T47D (cell line): Measurements from ENCODE around the gene DMD.
A peak's percentile ranks its signal among the peaks of the same experiment; 100 is the strongest.
"Not testable (repeated sequence)": the region's sequence is repeated elsewhere in the genome, so short reads cannot be mapped to it uniquely, and the experiment has no call there.

ENCODE experiments used
- DNase-seq, 2 experiments: peaks; one replicate each; pipeline versions ENCODE4 v3.0.0 to v3.0.0-alpha.2; 2011 to 2012; ENCODE audit warnings: low read depth in 1 of 2, low spot score in 1 of 2
- JUND ChIP-seq: IDR thresholded peaks from 2 replicates; pipeline ENCODE4 v1.6.1; 2012; ENCODE audit warnings: low read depth
- in situ Hi-C: cut with HindIII; loops from 2 replicates; pipeline ENCODE4 v1.10.0; 2016; ENCODE audit warnings: low sequenced_read_pairs, low pct_unique_long_range_greater_than_20kb

DMD gene

GRCh38 chrX:32597777-32598176, 613.6 kb downstream of the DMD start:
- TF ChIP-seq JUND, result no peak
- DNase-seq, result peak in 1 of 2 experiments; percentile 1
- in situ Hi-C loops, result no loop called here

GRCh38 chrX:32592786-32593185, 618.6 kb downstream of the DMD start:
- DNase-seq, result no peak
- in situ Hi-C loops, result no loop called here
- TF ChIP-seq JUND, result no peak

GRCh38 chrX:32591589-32591988, 619.8 kb downstream of the DMD start:
- TF ChIP-seq JUND, result no peak
- no peak for DNase-seq
- in situ Hi-C loops, result no loop called here

GRCh38 chrX:32582729-32583128, 628.6 kb downstream of the DMD start:
- DNase-seq, result no peak
- no peak for TF ChIP-seq JUND
- in situ Hi-C loops, result no loop called here

GRCh38 chrX:32576885-32577284, 634.5 kb downstream of the DMD start:
- TF ChIP-seq JUND, result no peak
- DNase-seq, result no peak
- in situ Hi-C loops, result no loop called here

- no peak for DNase-seq
- in situ Hi-C loops, result no loop called here
- TF ChIP-seq JUND, result no peak
Observed at GRCh38 chrX:32572644-32573043, 638.7 kb downstream of the DMD start.

GRCh38 chrX:32571579-32571978, 639.8 kb downstream of the DMD start:
- in situ Hi-C loops, result no loop called here
- no peak for TF ChIP-seq JUND
- no peak for DNase-seq

- no peak for DNase-seq
- TF ChIP-seq JUND, result no peak
- in situ Hi-C loops, result no loop called here
Observed at GRCh38 chrX:32562261-32562660, 649.1 kb downstream of the DMD start.

GRCh38 chrX:32545101-32545500, 666.2 kb downstream of the DMD start:
- in situ Hi-C loops, result no loop called here
- no peak for DNase-seq

GRCh38 chrX:32538554-32538953, 672.8 kb downstream of the DMD start:
- in situ Hi-C loops, result no loop called here
- TF ChIP-seq JUND, result no peak
- DNase-seq, result no peak

More at GRCh38 chrX:32545101-32545500, 666.2 kb downstream of the DMD start:
- no peak for TF ChIP-seq JUND

GRCh38 chrX:32533848-32534247, 677.5 kb downstream of the DMD start:
- TF ChIP-seq JUND, result no peak
- no peak for DNase-seq
- in situ Hi-C loops, result no loop called here

GRCh38 chrX:32532262-32532661, 679.1 kb downstream of the DMD start:
- in situ Hi-C loops, result no loop called here

GRCh38 chrX:32530802-32531403, 680.4 kb downstream of the DMD start:
- DNase-seq, result peak in 1 of 2 experiments; percentile 62
- TF ChIP-seq JUND, result no peak
- in situ Hi-C loops, result no loop called here

More at GRCh38 chrX:32532262-32532661, 679.1 kb downstream of the DMD start:
- DNase-seq, result no peak
- no peak for TF ChIP-seq JUND

GRCh38 chrX:32528451-32528850, 682.9 kb downstream of the DMD start:
- DNase-seq, result not testable (repeated sequence)

More at GRCh38 chrX:32528451-32528850, 682.9 kb downstream of the DMD start:
- in situ Hi-C loops, result not testable (repeated sequence)
